Measurements from ENCODE around the gene TLR8. TPM values are rescaled to one million over a fixed set of nuclear protein-coding genes. Genes with fewer than 3 reads are reported as not detected.

The TLR8 gene
- total and polyA plus RNA-seq, 10 of the 15 experiments (the other 5 are each of a cell fraction or from before 2014, with no cell fraction given) = 0.04 TPM; not detected in 9

- peak; percentile 95 for TF ChIP-seq USF1 (IDR thresholded peaks at IDR 0.05; ENCODE audit: borderline replicate concordance, extremely low read length, insufficient read depth, low read depth, low read length)
- TF ChIP-seq GATAD2B (conservative IDR thresholded peaks at IDR 0.05; ENCODE audit: low read depth) = peak; percentile 58; the same call in 1 of the 2 replicates
- TF ChIP-seq ESRRA (IDR thresholded peaks at IDR 0.05; ENCODE audit: low read length) = no peak
- TF ChIP-seq KLF5 (IDR thresholded peaks at IDR 0.05; ENCODE audit: partially characterized antibody) = no peak
- no peak for TF ChIP-seq PBX3 (IDR thresholded peaks at IDR 0.05; ENCODE audit: insufficient replicate concordance, low read depth, low read length)
- peak; percentile 97 for TF ChIP-seq ATF7 (IDR thresholded peaks at IDR 0.05; ENCODE audit: low read depth)
- no peak for TF ChIP-seq MYC (IDR thresholded peaks at IDR 0.05; ENCODE audit: insufficient read depth, insufficient read length, insufficient replicate concordance, low read length, severe bottlenecking)
- TF ChIP-seq SPI1 (IDR thresholded peaks at IDR 0.05; ENCODE audit: borderline replicate concordance, insufficient read depth, low read depth, low read length) = peak; percentile 85
- peak; percentile 93 for TF ChIP-seq CBFB (IDR thresholded peaks at IDR 0.05; ENCODE audit: low read depth)
- TF ChIP-seq RELA (IDR thresholded peaks at IDR 0.05; ENCODE audit: borderline replicate concordance, partially characterized antibody) = peak; percentile 73
- TF ChIP-seq CUX1 (IDR thresholded peaks at IDR 0.05; ENCODE audit: insufficient replicate concordance, low read depth, low read length) = peak; percentile 13
- TF ChIP-seq ZBTB11 (CRISPR knock-in tag; IDR thresholded peaks at IDR 0.05) = peak; percentile 37; the same call in 1 of the 2 replicates
- no peak for TF ChIP-seq MTA3 (IDR thresholded peaks at IDR 0.05; ENCODE audit: borderline replicate concordance, low read length)
- TF ChIP-seq BACH1 (IDR thresholded peaks at IDR 0.05; ENCODE audit: borderline replicate concordance) = peak; percentile 93
- peak; percentile 85 for TF ChIP-seq NR2F1 (conservative IDR thresholded peaks at IDR 0.05)
- TF ChIP-seq BCL3 (IDR thresholded peaks at IDR 0.05; ENCODE audit: borderline replicate concordance, insufficient read depth, low read depth, low read length, poor library complexity, severe bottlenecking) = peak; percentile 58
Observed at GRCh38 chrX:12949927-12950656, 43.7 kb downstream of the TLR8 start (continued).
